Calu3 (cell line): Measurements from ENCODE around the gene NMT2. TPM values are rescaled to one million over a fixed set of nuclear protein-coding genes. Genes with fewer than 3 reads are reported as not detected.
"Not testable (repeated sequence)": the region's sequence is repeated elsewhere in the genome, so short reads cannot be mapped to it uniquely, and the experiment has no call there.

ENCODE experiments used
- BruUV-seq: library from RNA; stranded (reverse); fragments of 400-500 nt; replicated peaks from 2 replicates; lab custom pipeline; 2021; lab: Mats Ljungman, UMichigan
- CTCF ChIA-PET: fragments of 300-600 bp; sonication (Branson Sonifier 250); formaldehyde crosslinking; loops from one replicate; lab custom pipeline; 2022; ENCODE audit warnings: antibody characterized with exemption; lab: Charles Lee
- DNase-seq: peaks from one replicate; pipeline ENCODE4 v3.0.0; 2022
- H3K27ac Mint-ChIP-seq: one replicate; pipeline ENCODE4 v1.8.0; 2022; ENCODE audit warnings: mixed read lengths; ENCODE audit not compliant: unreplicated experiment
- H3K27me3 Mint-ChIP-seq: one replicate; pipeline ENCODE4 v1.8.0; 2022; ENCODE audit warnings: mixed read lengths; ENCODE audit not compliant: unreplicated experiment
- H3K36me3 Mint-ChIP-seq: one replicate; pipeline ENCODE4 v1.8.0; 2022; ENCODE audit warnings: mild to moderate bottlenecking, moderate library complexity, mixed read lengths; ENCODE audit not compliant: insufficient read depth, unreplicated experiment
- H3K4me1 Mint-ChIP-seq: one replicate; pipeline ENCODE4 v1.8.0; 2022; ENCODE audit warnings: mild to moderate bottlenecking, low read depth, mixed read lengths; ENCODE audit not compliant: unreplicated experiment
- H3K4me3 Mint-ChIP-seq: one replicate; pipeline ENCODE4 v1.8.0; 2022; ENCODE audit warnings: mild to moderate bottlenecking, low read depth, moderate library complexity, mixed read lengths; ENCODE audit not compliant: unreplicated experiment
- H3K9me3 Mint-ChIP-seq: one replicate; pipeline ENCODE4 v1.8.0; 2022; ENCODE audit warnings: low read depth, mixed read lengths; ENCODE audit not compliant: unreplicated experiment
- intact Hi-C: fragments of 100-400 bp; cut with micrococcal nuclease; formaldehyde crosslinking; loops from one replicate; pipeline ENCODE4 v1.10.0; 2022; ENCODE audit not compliant: unreplicated experiment
- total RNA-seq: library from RNA; stranded (reverse); gene quantifications from 2 replicates; pipeline ENCODE4 v1.2.3, GENCODE V29; 2022
- TF ChIP-seq, protein P1 (sequence below): fragments of 200-600 bp; IDR thresholded peaks from one replicate; pipeline ENCODE4 v1.8.0; 2022; ENCODE audit warnings: antibody characterized with exemption; ENCODE audit not compliant: unreplicated experiment

The NMT2 gene
- total RNA-seq, 1 experiment from 2014 or later: 8.6 TPM

GRCh38 chr10:15211464-15211979, 43.0 kb upstream of the NMT2 start:
- BruUV-seq: no TSS peak
- TF ChIP-seq, protein P1, sequence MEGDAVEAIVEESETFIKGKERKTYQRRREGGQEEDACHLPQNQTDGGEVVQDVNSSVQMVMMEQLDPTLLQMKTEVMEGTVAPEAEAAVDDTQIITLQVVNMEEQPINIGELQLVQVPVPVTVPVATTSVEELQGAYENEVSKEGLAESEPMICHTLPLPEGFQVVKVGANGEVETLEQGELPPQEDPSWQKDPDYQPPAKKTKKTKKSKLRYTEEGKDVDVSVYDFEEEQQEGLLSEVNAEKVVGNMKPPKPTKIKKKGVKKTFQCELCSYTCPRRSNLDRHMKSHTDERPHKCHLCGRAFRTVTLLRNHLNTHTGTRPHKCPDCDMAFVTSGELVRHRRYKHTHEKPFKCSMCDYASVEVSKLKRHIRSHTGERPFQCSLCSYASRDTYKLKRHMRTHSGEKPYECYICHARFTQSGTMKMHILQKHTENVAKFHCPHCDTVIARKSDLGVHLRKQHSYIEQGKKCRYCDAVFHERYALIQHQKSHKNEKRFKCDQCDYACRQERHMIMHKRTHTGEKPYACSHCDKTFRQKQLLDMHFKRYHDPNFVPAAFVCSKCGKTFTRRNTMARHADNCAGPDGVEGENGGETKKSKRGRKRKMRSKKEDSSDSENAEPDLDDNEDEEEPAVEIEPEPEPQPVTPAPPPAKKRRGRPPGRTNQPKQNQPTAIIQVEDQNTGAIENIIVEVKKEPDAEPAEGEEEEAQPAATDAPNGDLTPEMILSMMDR: no peak
- Mint-ChIP-seq H3K4me1 (no peaks in the 10 kb centered on the region), H3K27ac (no peak overlapping the region), H3K27me3 (peaks cover 18% of the 10 kb centered on the region), H3K9me3 (peaks cover 2% of the 10 kb centered on the region), H3K36me3 (no peaks in the 10 kb centered on the region), H3K4me3 (no peak overlapping the region)
- intact Hi-C loops: loop anchor here (2.0 kb wide), 1 partner anchor 159 kb away; the partner anchor contains the start of gene FAM171A1
- CTCF ChIA-PET: no interaction called here
- no peak for DNase-seq

DNA sequence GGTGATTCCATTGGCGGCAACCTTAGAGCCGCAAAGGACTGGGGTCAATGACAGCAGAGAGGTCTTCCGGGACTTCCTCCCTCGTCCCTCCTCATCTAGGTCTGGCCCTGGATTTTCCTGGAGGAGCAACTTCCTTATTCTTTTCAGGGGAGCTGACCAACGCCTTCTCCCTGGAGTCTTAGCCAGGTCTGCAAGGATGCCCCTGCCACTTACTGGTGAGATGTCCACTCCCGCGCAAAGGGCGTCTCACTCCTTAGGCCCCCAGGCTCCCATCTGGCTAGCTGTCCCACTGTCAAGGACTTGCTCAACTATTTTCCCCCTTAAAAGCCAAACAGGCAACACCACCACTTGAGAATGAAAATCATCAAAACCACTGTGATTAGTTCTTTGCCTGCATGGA, 42.0 kb upstream of the NMT2 start:
- no peak for DNase-seq
- no peaks in the 10 kb centered on the region for H3K36me3 Mint-ChIP-seq
- no TSS peak for BruUV-seq
- CTCF ChIA-PET: interaction anchor here (0.7 kb wide), 1 partner anchor 363 kb away, joined by 6 read pairs; no protein-coding TSS in a partner anchor
- no peak overlapping the region for H3K4me3 Mint-ChIP-seq
- no peaks in the 10 kb centered on the region for H3K4me1 Mint-ChIP-seq
- no peak overlapping the region for H3K27ac Mint-ChIP-seq
- intact Hi-C loops: loop anchor here (2.0 kb wide), 1 partner anchor 160 kb away; the partner anchor contains the start of gene FAM171A1
- TF ChIP-seq, protein P1: no peak
- peaks cover 2% of the 10 kb centered on the region for H3K9me3 Mint-ChIP-seq
- H3K27me3 Mint-ChIP-seq: peaks cover 18% of the 10 kb centered on the region

DNA sequence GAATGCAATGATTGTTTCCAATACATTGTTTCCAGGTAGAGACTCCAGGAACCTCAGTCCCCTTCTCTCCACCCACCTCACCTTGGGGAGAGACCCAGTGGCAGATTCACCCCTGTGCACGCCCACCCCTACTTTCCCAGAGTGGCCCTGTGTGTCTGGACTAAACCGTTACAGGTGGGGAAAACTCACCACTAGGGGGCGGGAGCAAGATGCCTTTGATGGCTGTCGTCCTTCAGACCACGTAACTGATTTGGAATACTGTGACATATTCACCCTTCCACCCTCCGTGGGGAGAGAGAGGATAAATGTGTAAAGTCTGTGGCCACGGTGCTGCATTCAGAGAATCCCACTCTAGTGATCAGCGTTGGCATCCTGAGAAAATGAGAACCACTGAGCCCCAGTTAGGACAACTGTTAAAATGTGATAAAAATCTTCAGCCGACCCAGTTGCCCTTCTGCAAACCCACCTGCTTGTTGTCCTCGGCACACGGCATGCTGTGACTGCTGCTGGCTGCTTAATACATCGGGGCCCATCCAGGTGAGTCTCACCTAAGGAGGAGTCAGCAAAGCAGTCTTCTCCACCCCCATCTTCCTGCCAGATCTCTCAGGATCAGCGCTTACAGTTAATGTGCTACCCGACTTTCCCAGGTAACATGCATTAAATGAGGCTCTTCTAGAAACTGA, 41.5 kb upstream of the NMT2 start:
- Mint-ChIP-seq H3K27me3 (peaks cover 18% of the 10 kb centered on the region), H3K36me3 (no peaks in the 10 kb centered on the region), H3K9me3 (peaks cover 2% of the 10 kb centered on the region), H3K4me1 (no peaks in the 10 kb centered on the region), H3K4me3 (no peak overlapping the region), H3K27ac (no peak overlapping the region)
- intact Hi-C loops: loop anchor here (2.0 kb wide), 1 partner anchor 161 kb away; the partner anchor contains the start of gene FAM171A1
- CTCF ChIA-PET: no interaction called here
- TF ChIP-seq, protein P1: peak; percentile 80
- no TSS peak for BruUV-seq
- peak; percentile 86 for DNase-seq

DNA sequence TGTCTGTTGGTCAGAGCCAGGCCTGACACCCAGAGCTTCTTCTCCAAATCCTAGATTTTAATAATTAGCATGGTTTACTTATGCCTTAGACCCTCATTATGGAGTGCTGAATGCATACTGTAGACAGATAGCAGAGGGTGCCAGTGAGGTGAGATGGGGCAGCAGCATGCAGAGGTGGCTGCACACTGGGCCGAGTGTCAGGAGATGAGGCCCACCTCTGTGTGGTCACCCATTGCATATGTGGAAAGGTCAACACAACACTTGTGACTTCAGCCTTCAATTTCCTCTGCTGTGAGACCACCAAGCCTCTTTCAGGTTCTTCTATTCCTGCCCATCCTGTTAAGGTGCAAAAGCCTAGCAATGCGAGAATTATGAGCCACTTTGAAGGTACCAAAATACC, 39.7 kb upstream of the NMT2 start:
- peaks cover 11% of the 10 kb centered on the region for H3K27me3 Mint-ChIP-seq
- intact Hi-C loops: no loop called here
- no peaks in the 10 kb centered on the region for H3K36me3 Mint-ChIP-seq
- H3K9me3 Mint-ChIP-seq: peaks cover 2% of the 10 kb centered on the region
- TF ChIP-seq, protein P1: no peak
- no TSS peak for BruUV-seq
- H3K4me3 Mint-ChIP-seq: no peak overlapping the region
- H3K27ac Mint-ChIP-seq: no peak overlapping the region
- CTCF ChIA-PET: no interaction called here
- no peaks in the 10 kb centered on the region for H3K4me1 Mint-ChIP-seq
- DNase-seq: no peak

GRCh38 chr10:15207410-15207809, 38.9 kb upstream of the NMT2 start:
- intact Hi-C loops, DNase-seq, H3K4me3 Mint-ChIP-seq, H3K36me3 Mint-ChIP-seq, H3K27me3 Mint-ChIP-seq, H3K4me1 Mint-ChIP-seq, H3K27ac Mint-ChIP-seq, CTCF ChIA-PET, H3K9me3 Mint-ChIP-seq, BruUV-seq: not testable (repeated sequence)
